Stimulated activated CD8-positive, alpha-beta memory T cell treated with anti-CD3 and anti-CD28 coated beads, Interleukin-4, amount 100 ng/mL, for 4 hours (primary cell): Measurements from ENCODE around the gene GNAS-AS1.

Source experiments
- DNase-seq, 2 donors: peaks; one replicate each; pipeline ENCODE4 v3.0.0-alpha.2; 2020; ENCODE audit warnings: low read depth in 2 of 2, low spot score in 1 of 2

GNAS-AS1 gene

DNA sequence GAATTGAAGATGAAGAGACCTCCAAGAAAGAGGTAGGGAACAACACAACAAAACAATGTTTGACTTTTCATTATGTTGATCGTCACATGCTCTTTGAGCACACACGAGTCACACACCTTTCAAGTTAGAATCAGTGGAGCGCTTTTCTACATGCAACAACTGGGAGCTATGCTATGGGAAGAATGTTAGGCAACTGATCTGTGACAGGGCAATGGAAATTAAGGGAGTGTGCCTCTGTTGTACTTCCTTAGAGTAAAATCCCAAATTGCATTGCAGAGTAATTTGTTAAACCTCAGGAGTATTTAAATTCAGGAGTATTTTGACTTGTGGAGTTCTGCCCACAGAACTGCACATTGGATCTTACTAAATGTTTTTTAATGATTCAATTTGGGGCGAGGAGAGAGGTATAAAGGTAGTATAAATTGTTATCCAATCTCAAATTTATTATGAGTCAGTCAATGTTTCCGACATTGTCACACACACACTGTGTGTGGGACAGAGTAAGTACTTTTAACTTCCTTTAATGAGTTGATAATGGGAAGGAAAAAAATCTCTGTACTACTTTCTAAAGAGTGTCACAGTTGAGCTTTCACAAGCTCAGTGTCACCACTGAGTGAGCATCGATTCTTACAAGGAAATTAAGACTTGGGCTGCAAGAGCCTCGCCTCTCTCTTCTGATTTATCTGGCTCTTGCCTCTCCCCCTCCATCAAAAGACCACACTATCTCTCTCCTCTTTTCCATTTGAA, 12.5 kb upstream of the GNAS-AS1 start:
- DNase-seq: no peak

DNA sequence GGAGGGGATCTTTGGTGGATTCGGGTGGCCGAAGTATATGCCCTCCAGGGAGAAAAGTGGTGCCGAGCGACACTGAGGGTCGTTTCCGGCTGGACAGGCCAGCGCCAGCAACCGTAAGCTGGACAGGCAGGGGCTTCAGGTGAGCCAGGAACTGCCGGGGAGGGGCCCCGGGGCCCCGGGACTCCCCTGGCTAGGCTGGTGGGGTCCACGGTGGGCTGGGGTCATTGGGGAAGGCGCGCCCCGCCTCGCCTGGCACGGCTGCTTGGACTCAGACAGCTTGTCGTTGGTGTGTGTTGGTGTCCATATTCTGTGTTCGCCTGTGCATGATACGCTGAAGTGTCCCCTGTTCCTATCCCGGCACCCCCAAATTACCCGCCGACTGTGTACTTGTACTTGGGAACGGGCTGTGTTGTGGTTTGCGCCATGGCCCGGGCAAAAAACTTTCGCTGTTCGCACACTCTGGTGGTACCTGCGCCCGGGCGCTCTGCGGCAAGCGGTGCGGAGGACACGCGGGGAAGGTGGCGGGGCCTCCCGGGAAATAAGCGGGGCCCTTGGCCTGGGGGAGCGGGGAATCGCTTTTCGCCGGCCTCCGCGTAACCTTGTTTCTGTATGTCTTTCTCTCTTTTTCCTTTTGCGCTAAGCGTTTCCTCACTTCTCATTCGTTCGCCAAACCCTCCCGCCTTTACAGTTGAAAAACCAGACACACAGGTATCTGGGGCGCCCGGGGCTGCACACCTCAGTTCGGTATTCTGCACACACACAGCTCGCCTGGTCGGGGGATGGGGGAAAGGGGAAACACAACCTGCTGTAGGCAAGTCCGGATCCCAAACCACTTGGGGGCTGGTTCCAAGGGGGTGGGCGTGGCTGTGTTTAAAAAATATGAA, 5.0 kb upstream of the GNAS-AS1 start:
- DNase-seq: no peak

DNA sequence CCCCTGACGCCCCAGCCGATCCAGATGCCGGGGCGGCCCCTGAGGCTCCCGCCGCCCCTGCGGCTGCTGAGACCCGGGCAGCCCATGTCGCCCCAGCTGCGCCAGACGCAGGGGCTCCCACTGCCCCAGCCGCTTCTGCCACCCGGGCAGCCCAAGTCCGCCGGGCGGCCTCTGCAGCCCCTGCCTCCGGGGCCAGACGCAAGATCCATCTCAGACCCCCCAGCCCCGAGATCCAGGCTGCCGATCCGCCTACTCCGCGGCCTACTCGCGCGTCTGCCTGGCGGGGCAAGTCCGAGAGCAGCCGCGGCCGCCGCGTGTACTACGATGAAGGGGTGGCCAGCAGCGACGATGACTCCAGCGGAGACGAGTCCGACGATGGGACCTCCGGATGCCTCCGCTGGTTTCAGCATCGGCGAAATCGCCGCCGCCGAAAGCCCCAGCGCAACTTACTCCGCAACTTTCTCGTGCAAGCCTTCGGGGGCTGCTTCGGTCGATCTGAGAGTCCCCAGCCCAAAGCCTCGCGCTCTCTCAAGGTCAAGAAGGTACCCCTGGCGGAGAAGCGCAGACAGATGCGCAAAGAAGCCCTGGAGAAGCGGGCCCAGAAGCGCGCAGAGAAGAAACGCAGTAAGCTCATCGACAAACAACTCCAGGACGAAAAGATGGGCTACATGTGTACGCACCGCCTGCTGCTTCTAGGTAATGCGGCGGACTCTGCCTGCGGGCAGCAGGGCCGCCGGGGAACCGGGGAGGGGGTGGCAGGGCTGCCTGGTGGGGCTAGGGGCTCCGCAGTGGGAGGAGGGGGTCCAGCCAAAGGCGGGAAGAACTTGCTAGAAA, 4.2 kb upstream of the GNAS-AS1 start:
- no peak for DNase-seq

DNA sequence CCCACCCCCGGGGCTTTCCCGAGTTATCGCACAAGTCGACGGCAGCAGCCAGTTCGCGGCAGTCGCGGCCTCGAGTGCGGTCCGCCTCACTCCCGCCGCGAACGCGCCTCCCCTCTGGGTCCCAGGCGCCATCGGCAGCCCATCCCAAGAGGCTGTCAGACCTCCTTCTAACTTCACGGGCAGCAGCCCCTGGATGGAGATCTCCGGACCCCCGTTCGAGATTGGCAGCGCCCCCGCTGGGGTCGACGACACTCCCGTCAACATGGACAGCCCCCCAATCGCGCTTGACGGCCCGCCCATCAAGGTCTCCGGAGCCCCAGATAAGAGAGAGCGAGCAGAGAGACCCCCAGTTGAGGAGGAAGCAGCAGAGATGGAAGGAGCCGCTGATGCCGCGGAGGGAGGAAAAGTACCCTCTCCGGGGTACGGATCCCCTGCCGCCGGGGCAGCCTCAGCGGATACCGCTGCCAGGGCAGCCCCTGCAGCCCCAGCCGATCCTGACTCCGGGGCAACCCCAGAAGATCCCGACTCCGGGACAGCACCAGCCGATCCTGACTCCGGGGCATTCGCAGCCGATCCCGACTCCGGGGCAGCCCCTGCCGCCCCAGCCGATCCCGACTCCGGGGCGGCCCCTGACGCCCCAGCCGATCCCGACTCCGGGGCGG, 3.4 kb upstream of the GNAS-AS1 start:
- no peak for DNase-seq

DNA sequence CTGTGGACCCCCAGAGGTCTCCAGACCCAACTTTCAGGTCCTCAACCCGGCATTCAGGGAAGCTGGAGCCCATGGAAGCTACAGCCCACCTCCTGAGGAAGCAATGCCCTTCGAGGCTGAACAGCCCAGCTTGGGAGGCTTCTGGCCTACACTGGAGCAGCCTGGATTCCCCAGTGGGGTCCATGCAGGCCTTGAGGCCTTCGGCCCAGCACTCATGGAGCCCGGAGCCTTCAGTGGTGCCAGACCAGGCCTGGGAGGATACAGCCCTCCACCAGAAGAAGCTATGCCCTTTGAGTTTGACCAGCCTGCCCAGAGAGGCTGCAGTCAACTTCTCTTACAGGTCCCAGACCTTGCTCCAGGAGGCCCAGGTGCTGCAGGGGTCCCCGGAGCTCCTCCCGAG, 2.8 kb upstream of the GNAS-AS1 start:
- DNase-seq: no peak

DNA sequence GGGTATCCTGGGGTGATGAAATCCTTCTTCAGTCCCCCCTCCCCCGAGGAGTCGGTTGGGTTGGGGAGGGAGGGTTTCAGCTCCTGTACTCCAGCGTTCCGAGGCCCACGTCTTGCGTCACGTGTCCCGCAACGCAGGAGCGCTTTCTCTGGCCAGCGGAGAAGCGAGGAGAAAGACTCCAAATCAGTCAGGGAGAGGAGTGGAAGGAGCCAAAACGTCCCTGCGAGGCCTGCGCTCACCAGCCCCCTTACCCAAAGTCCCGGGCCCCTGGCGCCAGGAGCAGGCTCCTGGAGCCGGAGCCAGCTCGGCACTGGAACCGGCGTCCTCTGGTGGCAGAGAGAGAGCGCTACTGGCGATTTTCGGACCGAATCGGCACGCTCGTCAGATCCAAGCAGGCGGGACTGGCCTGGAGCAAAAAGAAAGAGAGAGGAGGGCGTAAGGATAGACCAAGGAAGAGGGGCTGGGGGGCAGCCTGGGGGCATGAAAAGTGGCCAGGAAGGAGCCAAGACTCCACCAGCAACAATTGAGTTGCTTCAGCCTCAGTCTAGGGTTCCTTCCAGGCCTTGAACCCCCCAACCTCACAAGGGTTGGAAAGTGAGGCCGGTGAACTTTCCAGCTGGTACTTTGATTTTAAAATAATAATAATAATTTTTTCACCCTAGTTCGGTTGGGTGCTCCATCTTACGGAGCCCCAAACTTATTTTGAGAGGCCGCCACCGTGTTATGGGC, 2.0 kb upstream of the GNAS-AS1 start, which contains the start of gene GNAS:
Gene GNAS, plus strand, starts transcription at position 174 of the 729 bp plus-strand sequence.
- no peak for DNase-seq

DNA sequence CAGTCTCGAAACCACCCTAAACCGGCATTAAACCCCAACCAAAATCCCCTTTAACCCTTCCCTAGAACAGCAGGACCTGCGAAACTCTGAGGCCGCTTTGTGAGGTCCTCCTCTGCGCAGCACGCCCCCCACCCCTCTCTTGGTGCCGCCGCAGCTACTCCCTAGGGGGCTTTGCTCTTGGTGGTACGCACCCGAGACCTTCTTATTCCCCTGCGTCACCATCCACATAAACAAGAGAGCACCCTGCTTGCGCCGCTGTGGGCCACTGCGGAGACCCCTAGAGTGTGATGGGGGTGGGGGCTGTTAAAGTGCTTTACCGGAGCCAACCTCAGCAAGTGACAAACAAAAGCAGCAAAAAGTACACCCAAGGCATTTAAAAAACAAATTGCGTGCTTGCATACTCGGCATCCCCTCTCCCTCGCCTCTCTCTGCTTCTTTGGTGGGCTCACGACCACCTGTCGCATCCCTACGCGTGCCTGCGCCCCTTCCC, 1.3 kb upstream of the GNAS-AS1 start:
- DNase-seq: no peak

DNA sequence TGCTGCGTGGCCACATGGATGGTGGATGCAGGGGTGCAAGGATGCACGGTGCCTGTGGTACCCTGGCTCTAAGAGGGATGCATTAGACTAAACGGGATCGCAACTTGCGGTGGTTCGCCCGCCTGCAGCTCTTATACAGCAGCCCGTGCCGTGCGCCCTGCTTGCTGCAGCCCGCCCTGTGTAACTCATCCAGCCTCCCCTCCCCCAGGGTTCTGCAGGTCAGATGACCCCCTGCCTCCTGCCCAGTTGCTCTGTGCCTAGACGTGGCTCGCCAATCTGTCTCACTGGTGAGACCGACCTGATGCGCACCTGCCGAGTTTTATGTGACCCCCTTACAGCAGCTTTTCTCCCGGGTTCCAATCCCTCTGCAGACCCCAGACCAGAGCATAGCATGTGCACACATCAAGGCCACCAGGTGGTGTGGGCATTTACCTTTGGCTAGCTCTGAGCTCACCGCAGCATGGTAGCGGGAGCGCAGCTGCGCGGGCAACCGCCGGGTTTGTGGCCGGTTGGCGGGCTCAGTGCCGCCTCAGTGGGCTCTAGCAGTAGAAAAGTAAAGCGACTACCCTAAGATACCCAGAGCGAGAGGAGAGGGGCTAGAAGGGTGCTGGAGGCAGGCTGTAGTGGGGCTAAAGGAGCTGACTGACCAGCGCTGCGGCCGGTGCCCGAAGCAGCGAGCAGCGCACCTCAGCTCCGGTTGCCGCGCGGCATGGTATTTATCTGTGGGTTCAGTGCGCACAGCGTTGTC, 693 bp upstream of the GNAS-AS1 start:
- DNase-seq: no peak

DNA sequence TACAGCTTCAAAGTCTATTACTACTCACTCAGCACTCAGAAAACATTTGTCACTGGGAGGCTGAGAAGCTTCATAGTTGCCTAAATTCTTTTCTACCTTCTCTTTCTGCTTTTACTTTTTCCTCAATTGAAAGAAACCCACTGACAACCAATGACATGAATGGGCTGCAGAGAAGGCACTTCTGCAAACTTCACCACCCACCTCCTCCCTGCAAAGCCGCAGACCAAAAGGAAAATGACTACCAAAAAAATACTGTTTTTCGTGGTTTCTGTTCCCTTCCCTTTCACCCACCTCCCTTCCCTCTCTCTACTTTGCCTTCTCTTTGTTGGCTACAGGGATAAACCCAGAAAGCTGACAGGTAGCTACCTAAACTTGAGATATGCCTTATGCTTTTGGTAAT, 3.2 kb downstream of the GNAS-AS1 start:
- DNase-seq: no peak

DNA sequence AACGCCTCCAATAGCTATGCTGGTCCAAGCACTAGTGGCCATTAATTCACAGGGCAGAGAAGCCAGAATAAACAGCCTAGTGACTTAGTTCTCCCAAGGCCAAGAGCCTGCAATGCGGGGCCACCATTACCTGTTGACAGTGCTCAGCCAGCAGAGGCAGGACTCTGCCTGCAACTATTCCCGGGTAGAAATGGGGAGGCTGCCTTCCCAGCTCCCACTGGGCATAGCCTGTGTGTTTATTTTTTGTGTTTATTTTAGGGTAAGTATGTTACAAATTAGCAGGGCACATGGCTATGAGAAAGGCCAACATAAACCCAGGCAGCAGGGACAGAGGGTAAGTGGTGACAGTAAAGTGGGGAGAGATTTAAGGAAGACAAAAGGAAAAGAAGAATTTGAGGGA, 5.0 kb downstream of the GNAS-AS1 start:
- DNase-seq: no peak

DNA sequence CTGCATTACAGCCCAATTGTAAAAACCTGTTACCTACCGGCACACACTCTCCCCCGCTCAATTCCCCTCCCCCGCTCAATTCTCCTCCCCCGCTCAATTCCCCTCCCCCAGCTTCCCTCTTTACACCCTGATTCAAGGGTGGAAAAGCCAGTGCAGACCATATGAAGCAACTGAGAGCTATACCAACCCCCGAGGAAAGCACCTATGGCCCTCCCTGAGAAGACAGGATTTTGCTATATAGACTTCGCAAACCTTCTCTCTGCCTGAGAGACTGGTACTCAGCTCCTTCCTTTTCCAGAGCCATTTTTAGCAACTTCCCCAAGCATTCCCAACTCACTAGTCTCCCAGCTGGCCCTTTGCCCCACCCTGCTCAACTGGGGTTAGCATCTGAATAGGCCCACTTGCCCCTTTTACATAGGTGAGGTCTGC, 7.6 kb downstream of the GNAS-AS1 start:
- no peak for DNase-seq

DNA sequence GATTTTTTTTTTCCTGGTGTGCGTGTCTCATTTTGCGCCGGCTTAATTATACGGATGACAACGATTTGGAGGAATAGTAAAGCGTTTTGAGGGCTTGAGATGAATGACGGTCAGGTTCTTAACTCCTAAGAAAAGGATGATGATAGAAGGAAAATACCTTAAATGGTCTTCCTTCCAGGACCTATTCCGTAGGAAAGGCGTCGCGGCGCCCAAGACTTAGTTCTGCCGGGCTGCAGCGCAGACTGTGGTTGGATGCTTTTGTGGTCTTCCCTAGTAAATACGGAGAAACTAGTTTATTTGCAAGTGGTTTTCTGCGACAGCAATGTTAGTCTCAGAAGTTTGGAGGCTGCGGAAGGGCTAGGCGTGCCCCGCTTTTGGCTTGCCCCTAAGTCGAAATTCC, 8.4 kb downstream of the GNAS-AS1 start:
- DNase-seq: no peak

DNA sequence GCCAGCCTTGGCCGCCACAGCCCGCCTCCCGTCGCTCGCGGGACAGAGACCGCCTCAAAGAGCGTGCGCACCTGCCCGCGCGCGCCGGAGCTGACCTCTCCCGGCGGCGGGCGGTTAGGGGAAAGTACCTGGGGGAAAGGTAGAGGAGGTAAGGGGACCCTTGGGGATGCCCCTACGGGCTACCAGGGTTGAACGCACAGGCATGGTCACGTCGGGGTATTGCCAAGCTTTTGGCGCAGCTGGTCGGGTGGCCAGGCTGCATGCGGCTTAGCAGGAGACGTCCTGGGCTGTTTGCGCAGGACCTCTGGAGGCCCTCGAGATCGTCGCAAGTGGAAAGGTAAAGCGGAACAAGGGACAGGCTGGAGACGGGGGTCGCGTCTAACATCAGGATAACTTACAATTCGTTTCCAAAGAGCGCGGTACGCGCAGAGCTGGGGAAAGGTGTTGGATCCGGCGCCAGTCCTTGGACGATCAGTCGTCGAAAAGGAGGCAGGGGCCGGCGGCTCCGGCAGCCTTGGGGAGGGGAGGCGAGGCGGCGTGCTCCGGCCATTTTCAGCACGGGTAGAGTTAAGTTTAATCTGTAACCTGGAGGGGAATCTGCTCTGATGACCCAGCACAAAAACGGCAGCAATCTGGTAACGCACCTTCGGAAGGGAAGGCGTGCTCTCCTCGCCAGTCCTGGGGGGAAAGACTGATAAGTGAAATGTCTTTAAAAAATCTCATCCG, 9.0 kb downstream of the GNAS-AS1 start:
- no peak for DNase-seq

DNA sequence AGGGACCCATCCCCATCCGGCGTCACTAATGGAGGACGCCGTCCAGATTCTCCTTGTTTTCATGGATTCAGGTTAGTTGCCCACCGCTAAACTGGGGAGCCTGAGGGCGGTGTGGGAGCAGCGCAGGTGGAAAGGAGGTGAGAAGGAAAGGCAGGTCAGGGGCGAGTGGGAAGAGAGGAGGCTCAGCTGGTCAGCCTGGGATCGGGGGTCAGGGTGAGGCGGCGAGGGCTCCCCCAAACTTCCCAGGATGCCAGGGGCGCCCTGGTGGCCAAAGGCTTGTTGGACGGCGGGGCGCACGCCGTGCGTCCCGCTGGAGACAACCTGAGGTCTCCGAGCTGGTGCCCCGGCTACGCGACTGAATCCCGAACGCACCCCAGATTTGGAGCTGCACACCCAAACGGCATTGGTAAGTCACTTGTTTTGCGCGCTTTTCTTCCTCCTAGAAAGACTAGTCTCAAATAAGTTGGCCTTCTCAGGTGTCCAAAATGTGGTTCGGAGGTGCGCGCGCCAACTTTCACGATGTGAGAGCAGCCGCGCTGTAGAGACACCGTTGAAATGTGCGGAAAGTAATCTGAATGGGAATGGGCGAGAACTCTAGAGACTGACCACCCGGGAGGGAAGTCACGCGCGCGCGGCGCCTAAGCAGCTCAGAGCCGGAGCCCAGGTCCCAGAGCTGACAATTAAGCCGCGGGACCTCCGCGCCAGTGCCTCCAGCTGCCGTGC, 9.7 kb downstream of the GNAS-AS1 start:
- DNase-seq: no peak

DNA sequence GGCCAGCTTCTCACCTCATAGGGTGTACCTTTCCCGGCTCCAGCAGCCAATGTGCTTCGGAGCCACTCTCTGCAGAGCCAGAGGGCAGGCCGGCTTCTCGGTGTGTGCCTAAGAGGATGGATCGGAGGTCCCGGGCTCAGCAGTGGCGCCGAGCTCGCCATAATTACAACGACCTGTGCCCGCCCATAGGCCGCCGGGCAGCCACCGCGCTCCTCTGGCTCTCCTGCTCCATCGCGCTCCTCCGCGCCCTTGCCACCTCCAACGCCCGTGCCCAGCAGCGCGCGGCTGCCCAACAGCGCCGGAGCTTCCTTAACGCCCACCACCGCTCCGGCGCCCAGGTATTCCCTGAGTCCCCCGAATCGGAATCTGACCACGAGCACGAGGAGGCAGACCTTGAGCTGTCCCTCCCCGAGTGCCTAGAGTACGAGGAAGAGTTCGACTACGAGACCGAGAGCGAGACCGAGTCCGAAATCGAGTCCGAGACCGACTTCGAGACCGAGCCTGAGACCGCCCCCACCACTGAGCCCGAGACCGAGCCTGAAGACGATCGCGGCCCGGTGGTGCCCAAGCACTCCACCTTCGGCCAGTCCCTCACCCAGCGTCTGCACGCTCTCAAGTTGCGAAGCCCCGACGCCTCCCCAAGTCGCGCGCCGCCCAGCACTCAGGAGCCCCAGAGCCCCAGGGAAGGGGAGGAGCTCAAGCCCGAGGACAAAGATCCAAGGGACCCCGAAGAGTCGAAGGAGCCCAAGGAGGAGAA, 10.5 kb downstream of the GNAS-AS1 start:
- no peak for DNase-seq

DNA sequence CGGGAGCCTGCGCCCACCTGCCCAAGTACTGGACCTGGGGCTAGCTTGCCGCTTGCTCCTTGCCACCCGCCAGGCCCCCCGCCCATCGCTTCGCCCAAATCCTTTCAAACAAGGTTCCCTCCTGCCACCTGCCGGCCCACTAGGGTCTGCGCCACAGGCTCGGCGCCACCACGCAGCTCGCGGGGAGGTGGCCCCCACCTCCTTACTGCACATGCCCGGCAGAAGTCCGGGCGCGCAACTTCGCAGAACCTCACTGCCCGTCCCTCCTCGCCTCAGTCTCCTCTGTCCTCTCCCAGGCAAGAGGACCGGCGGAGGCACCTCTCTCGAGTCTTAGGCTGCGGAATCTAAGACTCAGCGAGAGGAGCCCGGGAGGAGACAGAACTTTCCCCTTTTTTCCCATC, 11.2 kb downstream of the GNAS-AS1 start:
- DNase-seq: peak in 1 of 2 donors; percentile 18

DNA sequence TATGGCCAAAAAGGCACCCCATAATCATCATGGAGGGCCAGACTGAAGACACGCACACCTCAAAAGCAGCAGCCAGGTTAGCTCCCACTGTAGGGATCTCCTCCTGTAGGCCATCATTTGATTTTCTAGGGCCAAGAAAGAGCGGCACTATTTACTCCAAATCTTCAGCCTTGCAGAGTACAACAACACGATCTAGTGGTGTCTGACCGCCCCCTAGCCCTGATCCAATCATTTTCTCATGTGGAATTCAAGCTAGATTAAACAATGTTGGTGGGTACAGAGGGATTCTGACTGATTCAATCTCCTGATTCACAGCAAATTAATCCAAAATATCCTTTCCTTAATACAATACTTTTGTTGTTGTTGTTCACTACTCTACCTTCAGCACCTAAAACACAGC, 12.5 kb downstream of the GNAS-AS1 start:
- DNase-seq: no peak
